Panc1 (cell line): Measurements from ENCODE around the gene CHST8.

Experiments
- CTCF ChIP-seq: fragments of 450-650 bp; IDR thresholded peaks from 2 replicates; pipeline ENCODE4 v1.5.1; 2017; ENCODE audit warnings: mild to moderate bottlenecking
- POLR2AphosphoS5 ChIP-seq: IDR thresholded peaks from 2 replicates; pipeline ENCODE4 v1.6.1; 2012; ENCODE audit warnings: mild to moderate bottlenecking, low read depth, low read length, moderate library complexity

DNA sequence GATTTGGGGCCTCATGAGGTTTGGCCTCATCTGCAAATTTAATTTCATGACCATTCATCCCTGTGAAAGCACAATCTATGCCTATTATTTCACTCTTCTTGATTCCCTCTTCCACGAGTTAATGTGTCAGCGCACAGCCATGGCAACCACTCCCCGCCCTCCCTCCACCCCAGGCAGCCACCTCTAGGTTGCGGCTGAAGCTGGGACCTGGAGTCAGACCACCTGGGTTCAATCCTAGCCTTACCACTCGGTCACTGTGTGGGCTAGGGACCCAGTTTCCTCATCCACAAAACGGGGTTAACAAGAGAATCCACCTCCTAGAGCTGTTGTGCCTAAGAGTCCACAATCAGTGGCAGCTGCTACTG is 9.8 kb downstream of the CHST8 start:
- TF ChIP-seq CTCF (no peak), POLR2AphosphoS5 (no peak)
